Measurements from ENCODE around the gene RNF19B.

GRCh38 chr1:32910319-32910718, 54.3 kb downstream of the RNF19B start:
- no peak for TF ChIP-seq CTCF (IDR thresholded peaks at IDR 0.05)
- no peak for TF ChIP-seq POLR2A (IDR thresholded peaks at IDR 0.05)
- TF ChIP-seq POLR2AphosphoS5 (IDR thresholded peaks at IDR 0.05; ENCODE audit: insufficient read depth in 1 of 2, low read depth in 1 of 2): no peak

All from vagina (tissue), 2 donors.